ENCODE data around the gene BTN3A1. TPM values are rescaled to one million over a fixed set of nuclear protein-coding genes. Genes with fewer than 3 reads are reported as not detected.

BTN3A1 gene
- polyA plus RNA-seq, 1 donor from 2014 or later: 38.2 TPM

DNA sequence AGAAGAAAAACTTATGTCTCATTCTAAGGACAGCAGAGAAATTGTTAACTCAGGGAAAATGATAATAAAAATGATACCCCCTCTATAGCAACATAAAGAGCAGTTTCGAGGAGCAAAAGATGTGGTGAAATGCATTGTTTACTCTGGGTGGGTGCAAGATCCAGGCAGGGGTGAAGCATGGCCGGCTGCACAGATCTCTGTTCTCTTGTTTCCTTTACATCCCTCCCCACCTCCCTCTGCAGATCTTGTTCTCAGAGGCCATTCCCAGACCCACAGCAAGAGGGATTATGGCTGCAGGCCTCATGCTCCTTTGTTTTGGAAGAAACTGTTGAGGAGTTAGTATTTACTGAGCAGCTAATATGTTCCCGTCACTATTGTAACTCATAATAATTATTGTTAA, 1.8 kb downstream of the BTN3A1 start:
- Histone ChIP-seq H3K79me2 (replicated peaks; ENCODE audit: insufficient read depth, low read length) (no peaks in the 10 kb centered on the region), H3K9ac (ENCODE audit: low read length) (no peak overlapping the region), H3K4me3 (ENCODE audit: low read length) (no peak overlapping the region), H3K36me3 (ENCODE audit: insufficient read depth, low read length) (no peaks in the 10 kb centered on the region), H3K9me2 (ENCODE audit: insufficient read depth, low read length) (no peaks in the 10 kb centered on the region), H3K27me3 (ENCODE audit: insufficient read depth, low read depth, low read length) (no peaks in the 10 kb centered on the region), H2AFZ (ENCODE audit: low read depth, low read length) (no peak overlapping the region), H3F3A (ENCODE audit: insufficient read depth, low read length, poor library complexity, severe bottlenecking) (no peaks in the 10 kb centered on the region), H3K9me3 (ENCODE audit: low read length) (no peaks in the 10 kb centered on the region), H3K4me2 (ENCODE audit: low read length) (no peak overlapping the region), H3K27ac (ENCODE audit: low read length) (no peak overlapping the region), H4K20me1 (ENCODE audit: insufficient read depth) (no peaks in the 10 kb centered on the region)
- TF ChIP-seq TAF1 (IDR thresholded peaks at IDR 0.05; ENCODE audit: low read depth) (no peak), RAD21 (conservative IDR thresholded peaks at IDR 0.05) (no peak), REST (IDR thresholded peaks at IDR 0.05; ENCODE audit: borderline replicate concordance) (no peak), EZH2 (IDR thresholded peaks at IDR 0.05; ENCODE audit: borderline replicate concordance, insufficient read depth, low read length, poor library complexity, severe bottlenecking) (no peak), SMC3 (conservative IDR thresholded peaks at IDR 0.05; ENCODE audit: poor library complexity) (no peak), POLR2AphosphoS5 (IDR thresholded peaks at IDR 0.05) (no peak), MXI1 (conservative IDR thresholded peaks at IDR 0.05; ENCODE audit: poor library complexity, severe bottlenecking) (no peak), EP300 (conservative IDR thresholded peaks at IDR 0.05; ENCODE audit: poor library complexity, severe bottlenecking) (no peak), CTCF (IDR thresholded peaks at IDR 0.05; ENCODE audit: poor library complexity, severe bottlenecking) (no peak)

GRCh38 chr6:26404546-26404945, 2.5 kb downstream of the BTN3A1 start:
- no peaks in the 10 kb centered on the region for H3K27me3 ChIP-seq (ENCODE audit: insufficient read depth, low read depth, low read length)
- H2AFZ ChIP-seq (ENCODE audit: low read depth, low read length): no peak overlapping the region
- H4K20me1 ChIP-seq (ENCODE audit: insufficient read depth): no peaks in the 10 kb centered on the region
- no peaks in the 10 kb centered on the region for H3K79me2 ChIP-seq (replicated peaks; ENCODE audit: insufficient read depth, low read length)
- H3K4me3 ChIP-seq (ENCODE audit: low read length): no peak overlapping the region
- no peaks in the 10 kb centered on the region for H3K9me2 ChIP-seq (ENCODE audit: insufficient read depth, low read length)
- no peak overlapping the region for H3K9ac ChIP-seq (ENCODE audit: low read length)
- no peaks in the 10 kb centered on the region for H3K9me3 ChIP-seq (ENCODE audit: low read length)
- no peak for TF ChIP-seq CTCF (IDR thresholded peaks at IDR 0.05; ENCODE audit: poor library complexity, severe bottlenecking)
- TF ChIP-seq MXI1 (conservative IDR thresholded peaks at IDR 0.05; ENCODE audit: poor library complexity, severe bottlenecking): no peak
- no peak for TF ChIP-seq REST (IDR thresholded peaks at IDR 0.05; ENCODE audit: borderline replicate concordance)
- no peak for TF ChIP-seq EP300 (conservative IDR thresholded peaks at IDR 0.05; ENCODE audit: poor library complexity, severe bottlenecking)
- TF ChIP-seq SMC3 (conservative IDR thresholded peaks at IDR 0.05; ENCODE audit: poor library complexity): no peak
- no peak for TF ChIP-seq RAD21 (conservative IDR thresholded peaks at IDR 0.05)
- TF ChIP-seq EZH2 (IDR thresholded peaks at IDR 0.05; ENCODE audit: borderline replicate concordance, insufficient read depth, low read length, poor library complexity, severe bottlenecking): no peak
- no peak for TF ChIP-seq POLR2AphosphoS5 (IDR thresholded peaks at IDR 0.05)
- TF ChIP-seq TAF1 (IDR thresholded peaks at IDR 0.05; ENCODE audit: low read depth): no peak
- H3K27ac ChIP-seq (ENCODE audit: low read length): no peak overlapping the region
- no peaks in the 10 kb centered on the region for H3F3A ChIP-seq (ENCODE audit: insufficient read depth, low read length, poor library complexity, severe bottlenecking)
- H3K4me2 ChIP-seq (ENCODE audit: low read length): no peak overlapping the region
- no peaks in the 10 kb centered on the region for H3K36me3 ChIP-seq (ENCODE audit: insufficient read depth, low read length)

Measured in neural cell (in vitro differentiated cells).